Brain pericyte (primary cell): Measurements from ENCODE around the gene SPATA25.

ENCODE experiments used
- DNase-seq: peaks from one replicate; pipeline ENCODE4 v3.0.0-alpha.2; 2012; ENCODE audit warnings: low read depth, low spot score

Gene SPATA25

GRCh38 chr20:45840700-45841198 lies 46.7 kb downstream of the SPATA25 start:
- no peak for DNase-seq

DNA sequence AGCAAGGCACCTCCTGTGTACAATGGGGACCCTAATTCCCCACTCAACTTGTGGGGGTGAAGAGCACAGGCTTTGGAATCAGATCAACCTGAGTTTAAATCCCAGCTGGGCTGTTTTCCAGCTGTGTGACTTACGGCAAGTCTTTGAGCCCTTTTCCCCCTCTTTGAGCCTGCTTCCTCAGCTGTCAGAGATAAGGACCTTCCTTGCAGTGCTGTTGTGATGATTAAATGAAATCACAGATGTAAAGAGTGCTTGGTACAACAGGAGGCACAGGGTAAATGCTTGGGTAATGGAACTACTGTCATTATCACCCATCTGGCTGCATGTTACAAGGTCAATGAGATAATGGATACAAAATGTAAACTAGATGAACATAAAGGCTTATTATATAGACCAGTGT lies 50.6 kb downstream of the SPATA25 start:
- no peak for DNase-seq
